Bronchial epithelial cell (primary cell): Measurements from ENCODE around the gene BOC. TPM values are rescaled to one million over a fixed set of nuclear protein-coding genes. Genes with fewer than 3 reads are reported as not detected.

Experiments
- DNase-seq: peaks from one replicate; pipeline ENCODE4 v3.0.0-alpha.2; 2010; ENCODE audit warnings: low read depth
- FAIRE-seq: peaks from 2 replicates; lab custom pipeline; 2011; peaks lifted over from hg19 to GRCh38; lab: Jason Lieb, UNC
- H3K27me3 ChIP-seq: 2 replicates; pipeline ENCODE4 v1.5.1; 2011; ENCODE audit warnings: low read length; ENCODE audit not compliant: control insufficient read depth, insufficient read depth
- H3K36me3 ChIP-seq: 2 replicates; pipeline ENCODE4 v1.5.1; 2011; ENCODE audit warnings: low read length; ENCODE audit not compliant: control insufficient read depth, insufficient read depth
- H3K4me3 ChIP-seq: 2 replicates; pipeline ENCODE4 v1.5.1; 2011; ENCODE audit warnings: mild to moderate bottlenecking, low read depth, low read length, control low read depth
- total RNA-seq: library from RNA; depleted of rRNA; stranded (reverse); fragments of >200 nt; gene quantifications from 2 replicates; pipeline ENCODE4 v1.2.1, GENCODE V29; 2014
- TF ChIP-seq, protein P1 (sequence below): IDR thresholded peaks from 2 replicates; pipeline ENCODE4 v1.5.1; 2011; ENCODE audit warnings: mild to moderate bottlenecking, moderate library complexity, low read length, control low read depth, inconsistent platforms; ENCODE audit not compliant: insufficient read depth, severe bottlenecking

Gene BOC
- total RNA-seq, 1 donor from 2014 or later: 1.3 TPM

DNA sequence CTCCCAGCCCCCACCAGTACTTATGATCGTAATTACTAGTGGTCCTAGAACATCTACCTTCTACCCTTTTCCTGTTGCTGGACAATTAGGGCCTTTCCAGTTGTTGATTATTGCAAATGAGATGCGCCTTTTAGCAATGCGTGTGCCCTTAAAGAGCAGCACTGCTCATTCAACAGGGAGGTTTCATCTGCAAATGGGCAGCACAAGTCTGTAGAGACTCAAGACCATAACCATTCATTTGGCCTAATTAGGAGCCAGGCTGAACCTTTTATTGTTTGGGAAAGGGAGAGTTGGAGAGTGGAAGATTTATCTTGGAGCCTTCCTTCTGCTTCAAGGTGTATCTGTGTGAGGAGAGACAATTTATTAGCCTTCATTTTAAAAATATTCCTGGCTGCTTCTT lies 42.3 kb downstream of the BOC start:
- no peak for FAIRE-seq
- H3K36me3 ChIP-seq: no peaks in the 10 kb centered on the region

DNA sequence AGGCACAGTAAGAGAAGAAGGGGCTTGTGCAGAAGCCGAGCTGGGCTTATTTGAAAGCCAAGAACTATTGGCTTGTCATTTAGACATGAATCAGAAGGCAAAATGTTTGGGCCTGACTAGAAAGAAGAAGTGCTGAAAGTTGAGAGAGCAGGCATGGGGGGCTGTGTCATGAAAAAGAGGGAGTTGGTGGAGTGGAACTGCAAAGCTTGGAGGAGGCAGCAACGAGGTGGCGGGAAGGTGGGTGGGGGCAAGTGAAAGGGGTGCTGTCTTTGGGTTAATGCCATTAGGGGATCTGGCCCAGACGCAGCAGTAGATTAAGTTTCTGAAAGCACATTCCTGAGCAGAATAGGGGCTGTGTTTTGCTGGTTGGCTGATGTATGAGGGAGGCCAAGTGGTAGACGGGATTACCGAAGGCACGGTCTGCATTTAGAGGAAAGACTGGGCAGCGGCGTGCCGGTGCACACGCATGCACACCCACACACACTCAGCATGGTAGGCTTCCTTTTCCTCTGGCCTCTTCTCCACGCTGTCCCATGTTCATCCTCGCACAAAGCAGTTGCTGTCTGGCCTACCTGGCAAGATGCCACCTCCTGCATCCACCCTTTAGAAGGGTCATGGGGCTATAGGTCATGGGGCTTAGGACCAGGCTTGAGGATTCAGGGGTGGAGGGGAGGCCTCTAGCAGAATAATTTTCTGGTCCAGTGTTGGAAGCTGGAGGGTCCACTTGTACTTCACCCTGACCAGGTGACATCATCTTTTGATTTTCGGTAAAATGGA lies 43.0 kb downstream of the BOC start:
- Histone ChIP-seq H3K4me3 (no peak overlapping the region), H3K27me3 (peaks cover 1% of the 10 kb centered on the region), H3K36me3 (no peaks in the 10 kb centered on the region)
- no peak for DNase-seq
- no peak for FAIRE-seq
- TF ChIP-seq, protein P1, sequence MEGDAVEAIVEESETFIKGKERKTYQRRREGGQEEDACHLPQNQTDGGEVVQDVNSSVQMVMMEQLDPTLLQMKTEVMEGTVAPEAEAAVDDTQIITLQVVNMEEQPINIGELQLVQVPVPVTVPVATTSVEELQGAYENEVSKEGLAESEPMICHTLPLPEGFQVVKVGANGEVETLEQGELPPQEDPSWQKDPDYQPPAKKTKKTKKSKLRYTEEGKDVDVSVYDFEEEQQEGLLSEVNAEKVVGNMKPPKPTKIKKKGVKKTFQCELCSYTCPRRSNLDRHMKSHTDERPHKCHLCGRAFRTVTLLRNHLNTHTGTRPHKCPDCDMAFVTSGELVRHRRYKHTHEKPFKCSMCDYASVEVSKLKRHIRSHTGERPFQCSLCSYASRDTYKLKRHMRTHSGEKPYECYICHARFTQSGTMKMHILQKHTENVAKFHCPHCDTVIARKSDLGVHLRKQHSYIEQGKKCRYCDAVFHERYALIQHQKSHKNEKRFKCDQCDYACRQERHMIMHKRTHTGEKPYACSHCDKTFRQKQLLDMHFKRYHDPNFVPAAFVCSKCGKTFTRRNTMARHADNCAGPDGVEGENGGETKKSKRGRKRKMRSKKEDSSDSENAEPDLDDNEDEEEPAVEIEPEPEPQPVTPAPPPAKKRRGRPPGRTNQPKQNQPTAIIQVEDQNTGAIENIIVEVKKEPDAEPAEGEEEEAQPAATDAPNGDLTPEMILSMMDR: no peak

More for the DNA sequence above, 42.3 kb downstream of the BOC start:
- Histone ChIP-seq H3K4me3 (no peak overlapping the region), H3K27me3 (no peaks in the 10 kb centered on the region)
- no peak for DNase-seq
- TF ChIP-seq, protein P1: no peak

GRCh38 chr3:113255100-113255853 lies 43.9 kb downstream of the BOC start:
- TF ChIP-seq, protein P1: no peak
- no peak for FAIRE-seq

DNA sequence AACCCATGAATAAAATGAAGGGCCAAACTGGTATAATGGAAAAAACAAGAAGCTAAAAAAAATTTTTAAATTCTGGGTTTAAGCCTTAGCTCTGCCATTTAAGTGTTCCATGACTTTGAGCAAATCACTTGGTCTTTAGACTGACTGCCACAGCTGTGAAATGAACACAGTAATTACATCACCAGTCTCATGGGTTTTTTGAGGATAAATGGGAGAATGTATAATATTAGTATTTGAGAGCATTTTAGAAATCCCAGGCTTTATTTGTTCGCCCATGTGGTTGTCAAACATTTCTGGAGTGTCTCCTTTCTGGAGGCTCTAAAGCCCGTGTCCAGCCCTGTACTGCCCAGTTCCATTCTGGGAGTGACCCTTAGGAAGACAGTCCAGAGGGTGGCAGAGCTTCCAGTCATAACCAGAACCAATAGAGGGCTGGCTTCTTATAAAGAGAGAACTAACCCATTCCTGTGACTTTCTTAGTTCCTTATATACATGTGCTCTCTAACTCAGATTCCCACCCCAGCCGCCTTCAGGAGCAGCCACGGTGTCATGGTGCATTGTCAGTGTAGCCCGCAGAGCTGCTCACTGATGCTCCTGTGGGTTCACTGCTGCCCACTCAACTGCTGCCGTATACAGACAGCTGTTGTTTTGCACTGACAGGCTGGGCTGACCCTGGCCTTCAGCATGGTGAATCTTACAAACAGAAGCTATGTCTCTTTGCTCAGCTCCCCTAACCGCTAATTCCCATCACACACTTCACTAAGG lies 44.7 kb downstream of the BOC start:
- no peak for DNase-seq
- TF ChIP-seq, protein P1: no peak
- H3K4me3 ChIP-seq: no peak overlapping the region
- no peak for FAIRE-seq
- H3K27me3 ChIP-seq: peaks cover 2% of the 10 kb centered on the region
- H3K36me3 ChIP-seq: no peaks in the 10 kb centered on the region

More at GRCh38 chr3:113255100-113255853, 43.9 kb downstream of the BOC start:
- H3K27me3 ChIP-seq: peaks cover 2% of the 10 kb centered on the region
- H3K36me3 ChIP-seq: no peaks in the 10 kb centered on the region
- H3K4me3 ChIP-seq: no peak overlapping the region
- DNase-seq: no peak

GRCh38 chr3:113258361-113258760 lies 47.0 kb downstream of the BOC start:
- DNase-seq: no peak
- Histone ChIP-seq H3K36me3 (no peaks in the 10 kb centered on the region), H3K27me3 (peaks cover 2% of the 10 kb centered on the region), H3K4me3 (no peak overlapping the region)
- TF ChIP-seq, protein P1: no peak
- FAIRE-seq: no peak
